HG03039 (cell line): ENCODE results near the gene CLN5.
"Not testable (repeated sequence)": the region's sequence is repeated elsewhere in the genome, so short reads cannot be mapped to it uniquely, and the experiment has no call there.

Experiments used
- ATAC-seq: cut with Tn5 transposase; IDR thresholded peaks from one replicate; pipeline ENCODE4 v1.9.1; 2021; ENCODE audit warnings: mild to moderate bottlenecking, moderate library complexity; ENCODE audit not compliant: unreplicated experiment

The CLN5 gene

DNA sequence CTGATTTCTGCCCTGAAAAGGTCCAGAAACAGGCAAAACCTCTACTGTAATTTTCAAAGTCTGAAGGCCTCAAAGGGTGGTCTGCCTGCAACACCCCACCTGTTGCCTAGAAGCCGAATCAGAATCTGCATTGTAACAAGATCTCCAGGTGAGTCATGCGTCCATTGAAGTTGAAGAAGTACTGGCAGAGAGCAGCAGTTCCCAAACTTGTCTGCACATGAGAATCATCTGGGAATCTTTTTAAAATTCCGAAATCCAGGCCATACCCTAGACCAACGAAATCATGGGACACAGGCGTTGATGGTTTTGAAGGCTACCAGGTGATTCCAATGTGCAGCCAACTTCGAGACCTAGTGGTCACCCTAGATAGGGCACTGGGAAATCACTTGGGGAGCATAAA lies 16.0 kb upstream of the CLN5 start:
- ATAC-seq, result no peak

DNA sequence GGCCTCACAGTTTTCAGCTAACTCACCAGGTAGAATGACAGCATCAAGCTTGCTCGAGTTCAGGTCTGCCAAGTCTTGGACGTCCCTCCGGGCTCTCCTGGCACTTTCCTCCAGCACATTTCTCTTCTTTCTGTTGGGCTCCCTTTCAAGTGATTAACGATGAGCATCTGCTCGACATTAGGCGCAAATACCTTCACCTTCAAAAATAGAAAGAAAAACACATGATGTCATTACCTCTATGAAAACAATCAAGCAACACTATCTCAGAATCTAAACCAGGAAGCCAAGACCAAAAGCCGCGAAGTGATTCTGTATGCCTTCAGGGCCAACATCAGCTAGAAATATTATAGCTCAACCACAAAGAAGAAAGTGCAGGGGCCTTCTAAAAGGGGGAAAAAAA lies 15.4 kb upstream of the CLN5 start:
- ATAC-seq, result no peak

DNA sequence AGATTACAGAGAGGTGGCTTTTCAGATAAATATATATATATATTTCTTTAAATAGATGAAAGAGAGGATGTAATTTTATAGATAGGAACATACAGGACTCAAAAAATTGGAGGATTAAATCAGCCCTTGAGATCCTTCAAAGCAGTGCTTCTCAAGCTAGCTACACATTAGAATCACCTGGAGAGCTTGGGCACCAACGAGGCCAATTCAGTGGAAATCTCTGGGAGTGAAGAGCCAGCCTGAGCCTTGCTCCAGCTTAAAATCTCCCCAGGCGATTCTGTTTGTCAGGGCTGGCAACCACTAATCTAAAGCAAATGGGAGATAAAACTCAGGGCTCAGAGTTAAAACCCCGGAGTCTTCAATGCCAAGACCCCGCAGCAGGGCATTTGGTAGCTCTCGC lies 15.0 kb upstream of the CLN5 start:
- ATAC-seq, result no peak

DNA sequence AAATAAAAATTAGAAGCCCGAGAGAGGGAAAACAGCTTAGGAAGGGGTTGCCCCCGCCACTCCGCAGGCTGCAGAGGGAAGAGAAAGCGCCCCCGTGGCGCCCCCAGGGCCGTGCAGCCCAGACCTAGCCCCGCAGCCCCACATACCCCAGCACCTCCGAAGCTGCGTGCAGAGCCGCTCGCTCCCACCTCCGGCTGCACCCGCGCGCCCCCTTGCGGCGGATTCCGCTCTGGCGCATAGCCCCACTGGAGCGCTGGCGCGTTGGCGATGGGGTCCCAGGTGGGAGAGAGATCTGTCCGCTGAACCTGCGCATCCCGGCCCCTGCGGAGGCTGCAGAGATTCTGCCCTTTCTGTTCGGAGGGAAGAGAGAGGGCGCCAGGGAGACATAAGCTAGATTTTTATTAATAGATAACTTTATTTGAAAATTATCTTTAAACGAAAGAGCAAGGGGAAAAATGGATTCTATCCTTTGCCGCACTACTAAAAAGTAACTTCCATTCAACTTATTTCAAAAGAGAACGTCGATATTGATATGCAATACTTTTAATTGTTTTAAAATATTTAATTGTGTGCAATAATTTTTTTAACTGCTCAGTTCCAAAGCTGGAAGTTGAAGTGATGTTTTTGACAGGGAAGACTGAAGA lies 11.7 kb upstream of the CLN5 start:
- peak; percentile 99 for ATAC-seq

DNA sequence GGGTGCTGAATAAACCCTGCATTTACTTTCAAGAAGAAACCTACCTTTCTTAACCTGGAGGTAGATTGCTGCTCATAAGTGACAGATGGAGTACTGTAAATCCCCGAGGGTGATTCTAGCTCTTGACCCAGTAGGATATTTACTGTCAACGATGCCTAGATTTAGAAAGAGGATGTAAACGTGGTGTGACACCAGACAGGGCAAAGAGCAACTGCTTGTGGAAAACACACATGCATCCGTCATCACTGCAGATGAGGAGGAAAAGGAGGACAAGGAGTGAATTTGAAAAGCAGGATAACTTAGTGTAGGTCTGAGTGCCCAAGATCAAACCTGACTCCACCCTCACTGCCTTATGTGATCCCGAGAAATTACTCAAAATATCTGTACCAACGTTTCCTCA lies 9.8 kb upstream of the CLN5 start:
- ATAC-seq, result no peak

DNA sequence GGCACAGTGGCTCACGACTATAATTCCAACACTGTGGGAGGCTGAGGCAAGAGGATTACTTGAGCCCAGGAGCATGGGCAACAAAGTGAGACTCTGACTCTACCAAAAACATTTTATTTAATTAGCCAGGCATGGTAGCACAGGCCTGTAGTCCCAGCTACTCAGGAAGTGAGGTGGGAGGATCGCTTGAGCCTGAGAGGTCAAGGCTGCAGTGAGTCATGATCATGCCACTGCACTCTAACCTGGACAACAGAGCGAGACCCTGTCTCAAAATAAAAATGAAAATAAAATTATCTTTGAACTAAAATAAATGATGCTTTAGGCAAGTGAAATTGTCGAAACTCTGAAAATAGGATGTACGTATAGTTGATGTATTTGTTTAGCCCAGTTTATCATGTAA lies 8.2 kb upstream of the CLN5 start:
- ATAC-seq, result no peak

DNA sequence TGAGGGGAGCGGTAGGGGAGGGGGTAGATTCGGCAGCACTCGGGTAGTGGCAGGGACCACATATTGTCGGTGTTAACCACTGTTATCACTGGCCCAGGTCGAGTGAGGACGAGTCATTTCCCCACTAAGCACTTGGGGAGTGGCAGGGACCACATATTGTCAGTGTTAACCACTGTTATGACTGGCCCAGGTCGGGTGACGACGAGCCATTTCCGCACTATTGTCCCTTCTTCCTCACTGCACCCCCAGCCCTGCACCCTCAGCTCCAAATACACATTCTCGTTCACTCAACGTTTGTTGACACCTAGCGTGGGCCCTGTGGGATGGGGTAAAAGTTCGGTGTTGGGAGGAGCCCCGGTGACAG lies 467 bp upstream of the CLN5 start:
- peak; percentile 42 for ATAC-seq

DNA sequence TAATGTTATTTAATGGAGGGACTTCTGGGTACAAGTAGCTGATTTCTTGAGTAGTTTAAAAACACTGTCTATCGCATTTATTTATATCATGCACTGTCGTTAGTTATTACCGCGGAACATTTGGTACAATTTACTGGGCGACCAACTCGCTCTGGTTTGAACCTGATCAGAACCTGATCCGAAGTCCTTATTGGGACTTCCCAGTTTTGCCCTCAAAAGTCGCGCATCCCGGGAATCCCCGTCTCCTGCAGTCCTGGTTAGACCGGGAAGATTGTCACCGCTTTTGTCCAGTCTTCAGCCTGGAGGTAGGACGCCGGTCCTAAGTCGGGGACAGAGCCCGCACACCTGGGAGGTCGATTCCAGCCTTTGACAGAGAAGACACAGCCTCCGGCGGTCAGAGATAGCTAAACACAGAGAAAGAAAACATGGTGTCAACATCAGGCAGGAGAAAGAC lies 694 bp downstream of the CLN5 start:
- ATAC-seq, result no peak

DNA sequence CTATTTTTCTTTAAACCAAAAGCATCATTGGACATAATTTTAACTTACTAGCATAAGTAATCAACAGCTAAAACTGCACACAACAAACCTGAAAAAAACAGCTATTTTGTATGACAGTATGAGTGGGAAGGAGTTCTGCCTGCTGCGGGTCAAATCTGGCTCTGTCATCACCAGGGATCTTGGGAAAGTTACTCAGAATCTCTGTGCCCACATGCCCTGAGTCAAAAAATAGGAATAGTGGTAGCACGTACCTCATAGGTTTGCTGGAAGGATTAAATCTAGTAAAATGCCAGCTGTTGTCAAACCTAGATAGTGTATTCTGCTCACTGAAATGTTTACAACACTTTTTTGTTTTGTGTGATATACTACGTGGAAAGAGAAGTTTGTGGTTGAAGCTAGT lies 1.1 kb downstream of the CLN5 start:
- ATAC-seq, result no peak

DNA sequence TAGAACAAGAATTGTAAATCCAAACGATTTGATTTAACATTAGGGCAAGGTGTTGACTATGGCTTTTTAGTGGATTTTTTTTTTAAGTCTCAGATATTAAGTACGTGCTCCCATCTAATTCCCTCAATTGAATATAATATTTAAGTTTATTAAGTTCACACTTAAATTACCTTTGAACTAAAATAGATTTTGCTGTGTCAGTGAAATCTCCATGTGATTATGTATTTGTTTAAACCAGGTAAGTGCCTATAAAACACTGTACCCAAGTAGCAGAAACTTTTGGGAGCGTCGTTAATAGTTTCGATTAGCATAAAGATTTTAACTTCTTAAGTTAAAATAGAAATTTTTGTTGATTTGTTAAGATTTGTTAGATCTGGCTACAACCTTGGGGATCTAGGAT lies 1.6 kb downstream of the CLN5 start:
- no peak for ATAC-seq

DNA sequence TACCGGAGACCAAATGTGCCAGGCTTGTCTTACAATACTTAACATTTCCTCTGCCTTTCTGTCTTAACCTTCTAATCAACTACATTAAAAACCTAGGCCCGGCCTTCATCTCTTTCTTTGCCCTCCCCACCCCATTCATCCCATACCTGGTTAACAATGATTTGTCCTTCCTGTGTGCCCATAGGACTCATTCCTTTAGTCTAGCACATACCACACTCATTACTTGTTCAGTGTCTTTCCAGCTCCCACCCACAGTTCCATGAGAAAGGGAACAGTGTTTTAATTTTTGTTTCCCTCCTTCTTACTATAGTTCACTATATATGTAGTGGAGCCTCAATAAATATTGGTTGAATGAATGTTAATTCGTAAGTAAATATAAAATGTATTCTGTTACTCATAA lies 2.4 kb downstream of the CLN5 start:
- ATAC-seq, result no peak

DNA sequence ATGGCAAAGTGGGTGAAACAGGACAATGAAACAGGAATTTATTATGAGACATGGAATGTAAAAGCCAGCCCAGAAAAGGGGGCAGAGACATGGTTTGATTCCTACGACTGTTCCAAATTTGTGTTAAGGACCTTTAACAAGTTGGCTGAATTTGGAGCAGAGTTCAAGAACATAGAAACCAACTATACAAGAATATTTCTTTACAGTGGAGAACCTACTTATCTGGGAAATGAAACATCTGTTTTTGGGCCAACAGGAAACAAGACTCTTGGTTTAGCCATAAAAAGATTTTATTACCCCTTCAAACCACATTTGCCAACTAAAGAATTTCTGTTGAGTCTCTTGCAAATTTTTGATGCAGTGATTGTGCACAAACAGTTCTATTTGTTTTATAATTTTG lies 8.6 kb downstream of the CLN5 start:
- no peak for ATAC-seq

DNA sequence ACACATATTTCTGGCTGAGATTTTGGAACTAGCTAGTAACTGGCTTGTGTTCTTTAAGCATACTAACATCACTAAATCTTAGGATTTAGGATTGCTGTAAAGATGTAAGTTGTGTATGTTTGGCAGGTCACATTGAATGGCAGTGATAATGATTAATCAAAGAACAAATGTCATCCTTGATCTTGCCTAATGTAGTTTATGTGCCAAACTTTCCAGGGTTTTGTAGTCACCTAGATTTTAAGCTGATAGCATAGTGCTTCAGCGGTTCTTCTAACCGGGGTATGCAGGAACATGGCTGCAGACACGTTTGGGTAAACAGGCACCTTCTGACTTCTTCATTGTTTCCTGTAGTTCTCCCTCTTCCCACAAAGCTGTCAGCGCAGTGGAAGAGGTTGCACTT lies 9.7 kb downstream of the CLN5 start:
- no peak for ATAC-seq

DNA sequence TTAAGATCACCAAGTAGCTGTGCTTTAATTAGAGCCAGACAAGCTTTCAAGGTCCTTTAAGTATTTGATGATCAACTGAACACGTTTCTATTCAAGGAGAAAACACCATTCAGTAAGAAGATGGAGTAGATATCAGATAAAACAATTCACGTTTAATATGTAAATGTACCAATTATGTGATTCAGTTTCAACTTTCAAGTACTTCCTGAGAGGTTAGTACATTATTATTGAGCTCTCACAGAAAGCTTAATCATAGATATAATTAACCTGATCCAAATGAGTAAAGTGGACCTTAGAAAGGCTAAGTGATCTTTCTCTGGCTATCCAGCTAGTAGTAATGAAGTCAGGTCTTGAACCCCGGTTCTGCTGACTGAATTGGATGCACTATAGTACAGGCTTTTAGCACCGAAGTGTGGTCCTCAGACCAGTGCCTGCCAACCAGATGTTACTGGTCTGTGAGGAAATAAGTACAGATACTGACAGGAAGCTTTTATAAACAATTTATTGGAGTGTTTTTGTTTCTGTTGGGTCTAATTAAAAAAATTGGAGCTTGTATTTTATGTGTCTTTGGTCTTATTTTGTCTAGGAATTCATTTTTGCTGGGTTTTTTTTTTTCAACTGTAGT lies 10.2 kb downstream of the CLN5 start:
- ATAC-seq, result no peak

DNA sequence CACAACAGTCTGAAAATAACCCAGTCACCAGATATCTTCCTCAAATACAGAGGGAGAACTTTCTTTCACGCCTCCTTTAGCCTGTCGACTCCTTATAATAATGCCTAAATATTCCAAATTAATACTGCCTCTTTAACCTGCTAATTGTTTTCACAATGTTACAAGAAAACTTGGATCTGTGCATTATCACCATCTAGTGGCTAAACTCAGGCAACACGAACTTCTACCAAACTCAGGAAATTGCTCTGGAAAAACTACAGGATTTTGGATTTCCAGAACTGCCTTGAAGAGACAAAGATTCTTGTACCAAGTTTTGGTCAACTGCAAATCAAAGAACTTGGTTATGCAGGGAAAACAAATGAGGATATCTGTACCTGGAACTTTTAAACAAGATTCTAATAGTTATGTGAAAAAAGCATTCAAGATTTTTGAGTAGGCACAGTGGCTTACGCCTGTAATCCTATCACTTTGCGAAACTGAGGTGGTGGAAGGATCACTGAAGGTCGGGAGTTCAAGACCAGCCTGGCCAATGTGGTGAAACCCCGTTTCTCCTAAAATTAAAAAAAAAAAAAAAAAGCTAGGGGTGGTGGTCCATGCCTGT lies 10.8 kb downstream of the CLN5 start:
- ATAC-seq, result no peak

DNA sequence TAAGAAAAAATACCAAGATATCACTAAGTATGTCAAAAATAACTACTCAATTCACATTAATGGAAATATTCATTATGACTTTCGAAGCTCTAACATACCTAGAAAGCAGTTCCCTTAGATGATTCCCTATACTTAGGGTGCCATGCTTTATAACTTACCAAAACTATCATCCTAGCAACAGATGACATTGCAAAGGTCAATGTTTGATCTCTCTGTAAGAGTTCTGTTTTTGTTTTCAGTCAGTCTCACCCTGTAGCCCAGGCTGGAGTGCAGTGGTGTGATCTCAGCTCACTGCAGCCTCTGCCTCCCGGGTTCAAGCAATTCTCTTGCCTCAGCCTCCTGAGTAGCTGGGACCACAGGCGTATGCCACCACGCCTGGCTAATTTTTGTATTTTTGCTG lies 16.5 kb downstream of the CLN5 start:
- peak; percentile 48 for ATAC-seq

DNA sequence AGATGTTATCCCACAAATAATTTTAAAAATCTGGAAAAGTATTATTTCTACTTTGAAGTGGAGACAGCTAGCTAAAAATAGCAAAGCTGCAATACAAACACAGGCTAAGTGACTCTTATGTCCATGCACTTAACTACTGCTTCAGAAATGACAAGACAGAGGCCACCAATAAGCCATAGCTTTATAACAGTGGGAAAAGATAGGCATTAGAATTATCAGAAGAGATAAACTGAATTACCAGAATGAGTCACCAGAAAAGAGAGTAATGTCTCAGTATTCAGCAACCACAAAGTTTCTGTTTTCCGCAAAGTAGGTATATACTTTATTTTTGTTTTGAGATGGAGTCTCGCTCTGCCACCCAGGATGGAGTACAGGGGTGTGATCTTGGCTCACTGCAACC lies 17.1 kb downstream of the CLN5 start:
- peak; percentile 78 for ATAC-seq

DNA sequence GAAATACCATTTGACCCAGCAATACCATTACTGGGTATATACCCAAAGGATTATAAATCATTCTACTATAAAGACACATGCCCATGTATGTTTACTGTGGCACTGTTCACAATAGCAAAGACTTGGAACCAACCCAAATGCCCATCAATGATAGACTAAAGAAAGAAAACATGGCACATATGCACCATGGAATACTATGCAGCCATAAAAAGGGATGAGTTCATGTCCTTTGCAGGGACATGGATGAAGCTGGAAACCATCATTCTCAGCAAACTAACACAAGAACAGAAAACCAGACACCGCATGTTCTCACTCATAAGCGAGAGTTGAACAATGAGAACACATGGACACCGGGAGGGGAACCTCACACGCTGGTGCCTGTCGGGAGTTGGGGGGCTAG lies 17.8 kb downstream of the CLN5 start:
- not testable (repeated sequence) for ATAC-seq

DNA sequence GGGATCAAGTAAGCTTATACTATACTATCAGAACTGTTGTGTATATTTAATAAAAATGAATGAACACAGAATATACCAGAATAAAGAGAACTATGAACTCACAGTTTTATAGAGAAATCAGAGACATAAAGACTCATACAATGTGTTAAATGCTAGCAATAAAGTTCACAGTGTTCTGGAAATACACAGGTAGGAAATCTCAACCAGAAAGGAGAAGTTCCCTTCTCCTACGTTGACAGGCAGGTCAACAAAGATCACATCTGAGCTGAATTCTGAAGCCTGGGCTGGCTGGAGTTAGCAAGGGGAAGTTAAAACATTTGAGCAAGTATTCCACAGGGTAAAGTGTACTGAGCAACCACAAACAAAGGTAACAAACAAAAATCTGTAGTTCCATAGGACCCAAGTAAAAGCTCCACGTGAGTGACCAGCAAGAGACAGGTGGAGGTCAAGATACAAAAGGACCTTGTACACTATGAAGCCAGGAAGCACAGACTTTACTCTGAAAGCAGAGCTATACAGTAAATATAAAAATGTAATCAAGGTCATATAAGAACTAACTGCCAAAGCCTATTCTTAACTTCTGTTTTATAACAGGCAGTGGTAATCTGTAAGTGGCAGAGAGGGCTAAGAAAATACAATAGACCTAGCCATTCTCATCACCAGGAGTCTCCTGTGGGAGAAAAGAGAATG lies 22.1 kb downstream of the CLN5 start:
- ATAC-seq, result no peak

DNA sequence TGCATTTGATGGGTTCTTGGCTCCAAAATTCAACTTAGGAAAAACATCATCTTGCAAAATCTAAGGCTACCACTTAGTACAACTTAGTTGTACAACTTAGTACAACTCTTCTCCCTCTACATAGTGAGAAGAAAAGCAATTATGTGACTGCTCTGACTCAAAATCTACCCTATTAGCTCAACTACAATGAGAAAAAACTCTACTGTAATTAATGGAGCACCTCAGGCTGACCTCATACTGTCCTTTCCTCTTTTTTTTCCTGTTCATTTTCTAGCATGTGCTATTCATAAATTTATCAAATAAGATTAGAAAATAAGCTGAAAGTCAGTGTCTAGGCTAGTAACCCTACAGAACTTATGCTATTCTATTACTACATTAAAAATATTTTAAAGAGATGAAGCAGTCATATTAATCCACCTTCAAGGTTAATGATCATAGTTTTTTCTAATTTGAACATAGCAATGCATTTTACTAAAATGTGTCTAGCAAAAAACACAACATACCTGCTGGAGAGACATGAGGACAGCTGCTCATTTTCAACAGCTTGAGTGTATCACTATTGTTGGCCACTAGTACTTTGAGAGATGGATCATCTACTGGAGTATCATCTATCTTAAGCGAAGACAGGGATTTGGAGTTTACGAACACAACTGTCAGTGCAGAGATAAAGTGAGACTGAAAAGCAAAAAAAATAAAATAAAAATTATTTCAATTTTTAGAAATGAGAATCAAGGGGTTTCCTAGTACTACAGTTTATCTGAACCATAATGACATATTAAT lies 23.2 kb downstream of the CLN5 start:
- ATAC-seq, result no peak

DNA sequence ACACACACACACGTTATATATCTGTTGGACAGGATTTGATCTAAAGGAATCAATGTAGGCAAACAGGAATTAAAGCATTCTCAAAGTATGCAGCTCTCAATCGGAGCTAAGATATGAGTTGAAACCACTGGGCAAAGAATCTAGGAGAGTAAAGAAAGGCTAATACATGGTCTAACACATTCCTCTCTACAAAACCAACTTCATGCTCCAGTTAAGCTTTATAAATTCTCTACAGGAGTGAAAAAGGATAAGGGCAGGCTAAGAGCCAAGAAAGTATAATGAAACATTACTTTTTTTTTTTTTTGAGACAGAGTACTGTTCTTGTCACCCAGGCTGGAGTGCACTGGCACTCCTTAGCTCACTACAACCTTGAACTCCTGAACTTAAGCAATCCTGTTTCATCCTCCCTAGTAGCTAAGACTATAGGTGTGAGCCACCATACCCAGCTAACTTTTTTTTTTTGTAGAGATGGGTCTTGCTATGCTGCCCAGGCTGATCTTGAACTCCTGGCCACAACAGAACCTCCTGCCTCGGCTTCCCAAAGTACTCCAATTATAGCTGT lies 24.5 kb downstream of the CLN5 start:
- ATAC-seq, result no peak
